ENCODE results near the gene CNGA3.
A peak's percentile ranks its signal among the peaks of the same experiment; 100 is the strongest.

CNGA3 gene

DNA sequence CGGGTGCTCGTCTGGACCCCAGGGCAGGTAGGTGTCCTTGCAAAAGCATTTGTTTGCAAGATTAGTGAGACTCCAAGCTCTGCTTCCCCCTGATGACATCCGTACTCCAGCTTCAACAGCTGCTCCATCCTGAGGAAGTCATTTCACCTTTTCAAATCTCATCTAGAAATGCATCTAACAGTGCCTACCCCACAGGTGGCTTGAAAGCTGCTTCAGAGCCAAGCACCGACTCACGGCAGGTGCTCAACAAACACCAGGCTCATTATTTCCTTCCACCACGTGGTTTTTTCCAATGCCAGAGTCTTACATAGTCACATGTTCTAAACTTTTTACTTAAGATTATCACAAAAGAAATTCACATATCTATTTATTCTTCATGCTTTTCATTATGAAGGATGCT lies 31.9 kb downstream of the CNGA3 start:
- no peak for DNase-seq (ENCODE audit: low spot score)

DNA sequence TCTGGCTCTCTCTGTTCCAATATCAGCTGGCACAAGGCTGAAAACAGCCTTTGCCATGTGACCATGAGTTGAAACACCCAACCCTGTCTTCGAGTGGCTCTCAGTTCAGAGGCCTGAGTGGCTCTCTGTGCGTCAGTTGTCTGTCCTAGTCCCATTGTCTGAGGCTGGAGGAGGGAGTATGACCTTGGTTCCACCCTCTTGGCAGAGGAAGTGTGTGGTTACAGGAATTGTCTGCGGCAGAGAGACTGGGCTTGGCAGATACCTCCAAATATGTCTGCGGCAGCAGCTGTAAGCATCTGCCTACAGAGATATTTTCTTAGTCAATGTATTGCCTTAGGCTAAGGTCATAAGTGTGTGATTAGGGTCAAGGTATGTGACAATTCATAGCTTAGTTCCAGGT lies 32.6 kb downstream of the CNGA3 start:
- DNase-seq (ENCODE audit: low spot score): no peak

DNA sequence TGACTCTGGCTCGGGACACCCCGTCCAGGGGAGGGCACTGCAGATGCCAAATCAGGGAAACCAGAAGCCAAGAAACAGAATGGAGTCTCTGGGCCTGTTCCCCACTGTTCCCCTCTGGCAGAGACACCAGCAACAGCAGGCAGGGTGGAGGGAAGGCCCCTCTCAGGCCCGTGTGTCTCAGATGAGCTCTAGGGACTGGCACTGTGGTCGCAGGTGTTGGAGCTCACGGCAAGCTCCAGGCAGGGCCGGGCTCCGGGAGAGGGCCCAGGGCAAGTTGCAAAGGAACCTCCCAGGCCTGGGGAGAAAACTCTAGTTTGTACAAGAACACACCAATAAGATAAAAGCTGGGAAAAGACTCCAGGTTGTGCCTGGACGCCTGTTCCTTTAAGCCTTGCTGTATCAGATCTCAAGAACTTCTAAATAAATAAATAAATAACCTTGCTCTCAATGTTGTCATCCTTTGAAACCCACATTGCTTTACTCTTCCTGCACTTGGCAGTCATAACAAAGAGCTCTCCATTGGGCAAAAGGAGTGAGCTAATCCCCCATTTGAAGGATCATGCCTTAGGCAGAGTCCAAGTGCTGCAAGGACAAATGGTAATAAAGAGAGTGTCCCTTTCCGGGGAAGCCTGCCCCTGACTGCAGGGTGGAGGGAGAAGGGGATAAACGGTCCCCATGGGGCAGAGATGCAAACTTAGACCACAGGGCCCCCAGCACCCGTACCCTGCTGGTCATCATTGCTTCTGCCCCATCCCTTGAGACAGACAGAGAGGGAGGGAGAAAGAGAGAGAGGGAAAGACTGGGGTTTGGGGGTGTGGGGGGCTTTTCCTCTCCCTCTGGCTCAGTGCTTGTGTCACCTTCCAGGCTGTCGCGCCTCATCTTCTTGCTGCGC lies 33.3 kb downstream of the CNGA3 start:
- DNase-seq (ENCODE audit: low spot score): no peak

DNA sequence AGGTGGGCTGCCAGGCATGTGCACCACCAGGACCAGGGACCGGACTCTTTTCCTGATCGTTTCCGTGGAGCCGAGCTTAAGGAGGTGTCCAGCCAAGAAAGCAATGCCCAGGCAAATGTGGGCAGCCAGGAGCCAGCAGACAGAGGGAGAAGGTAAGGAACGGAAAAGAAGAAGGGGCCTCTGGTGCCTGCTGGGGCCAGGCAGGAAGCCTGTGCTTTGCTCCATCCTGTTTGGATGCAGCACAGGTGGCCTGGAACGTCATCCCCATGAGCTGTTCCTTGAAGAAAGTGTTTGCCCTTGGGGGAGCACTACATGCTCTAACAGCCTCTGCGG lies 33.9 kb downstream of the CNGA3 start:
- DNase-seq (ENCODE audit: low spot score): no peak

DNA sequence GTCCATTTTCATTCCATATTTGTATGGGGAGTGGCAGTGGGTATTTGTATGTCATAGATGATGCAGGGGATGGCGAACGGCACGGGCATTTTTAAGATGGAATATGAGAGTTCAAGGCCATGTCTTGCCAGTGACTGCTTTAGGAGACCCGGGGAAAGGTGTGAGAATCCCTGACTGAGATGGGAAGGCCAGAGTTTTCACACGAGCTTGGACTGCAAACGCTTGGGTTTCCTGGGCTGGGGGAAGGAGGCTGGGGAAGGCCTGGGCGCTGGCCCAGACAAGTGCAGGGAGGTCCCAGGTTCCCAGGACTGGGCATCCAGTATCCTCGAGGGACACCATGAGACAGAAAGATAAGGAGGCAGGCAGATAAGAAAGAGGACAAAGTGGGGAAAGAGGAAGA lies 35.2 kb downstream of the CNGA3 start:
- no peak for DNase-seq (ENCODE audit: low spot score)

DNA sequence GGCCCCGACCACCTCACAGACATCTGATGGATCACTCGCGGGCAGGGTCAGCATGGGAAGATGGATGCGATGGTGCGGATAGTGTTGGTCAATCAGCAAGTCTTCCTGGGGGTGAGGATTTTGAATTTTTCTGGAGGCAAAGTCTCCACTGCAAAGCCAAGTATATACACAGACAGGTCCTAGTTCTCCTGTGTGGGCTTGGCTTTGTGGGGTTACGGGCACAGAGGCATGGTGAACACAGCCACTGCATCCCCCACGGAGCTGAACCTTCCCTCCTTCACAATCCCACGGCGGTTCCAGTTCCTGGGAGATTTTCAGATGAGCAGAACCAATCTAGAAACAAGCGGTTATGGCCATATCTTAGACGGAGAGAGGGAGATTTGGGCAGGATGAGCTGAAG lies 35.8 kb downstream of the CNGA3 start:
- no peak for DNase-seq (ENCODE audit: low spot score)

DNA sequence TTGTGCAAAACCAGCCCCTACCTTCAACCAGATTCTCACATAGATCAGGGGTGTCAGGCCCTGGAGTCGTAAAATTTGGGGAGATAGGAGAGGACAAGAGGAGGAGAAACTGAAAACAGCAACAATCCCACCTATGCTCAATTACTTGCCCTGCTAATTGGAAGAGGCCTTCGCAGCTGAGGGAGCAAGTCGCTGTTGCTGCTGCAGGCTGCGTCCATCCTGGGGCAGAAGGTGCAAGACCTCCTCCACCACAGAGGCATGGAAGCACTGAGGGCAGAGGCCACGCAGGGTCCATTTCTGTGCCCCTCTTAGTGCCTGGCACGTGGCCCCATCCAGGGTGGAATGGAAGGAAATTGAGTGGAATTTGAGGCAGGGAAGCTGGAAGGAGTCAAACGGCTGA lies 36.5 kb downstream of the CNGA3 start:
- DNase-seq (ENCODE audit: low spot score): no peak

DNA sequence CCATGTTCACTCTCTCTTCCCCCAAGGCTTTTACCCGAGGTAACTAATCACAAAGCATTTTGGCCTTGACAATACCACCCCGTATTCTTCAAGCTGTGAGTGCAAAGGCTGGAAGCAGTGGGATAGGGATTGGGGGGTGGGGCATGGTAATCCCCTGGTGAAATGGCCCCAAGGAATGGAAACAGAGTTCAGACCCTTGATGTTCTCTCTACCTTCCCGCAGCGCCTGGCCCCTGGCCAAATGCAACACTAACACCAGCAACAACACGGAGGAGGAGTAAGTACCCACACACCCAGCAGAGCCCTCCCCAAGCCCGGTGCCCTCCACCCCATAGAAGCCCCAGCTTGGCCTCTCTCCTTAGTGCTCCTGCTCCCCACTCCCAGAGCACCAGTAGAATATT lies 36.9 kb downstream of the CNGA3 start:
- no peak for DNase-seq (ENCODE audit: low spot score)

DNA sequence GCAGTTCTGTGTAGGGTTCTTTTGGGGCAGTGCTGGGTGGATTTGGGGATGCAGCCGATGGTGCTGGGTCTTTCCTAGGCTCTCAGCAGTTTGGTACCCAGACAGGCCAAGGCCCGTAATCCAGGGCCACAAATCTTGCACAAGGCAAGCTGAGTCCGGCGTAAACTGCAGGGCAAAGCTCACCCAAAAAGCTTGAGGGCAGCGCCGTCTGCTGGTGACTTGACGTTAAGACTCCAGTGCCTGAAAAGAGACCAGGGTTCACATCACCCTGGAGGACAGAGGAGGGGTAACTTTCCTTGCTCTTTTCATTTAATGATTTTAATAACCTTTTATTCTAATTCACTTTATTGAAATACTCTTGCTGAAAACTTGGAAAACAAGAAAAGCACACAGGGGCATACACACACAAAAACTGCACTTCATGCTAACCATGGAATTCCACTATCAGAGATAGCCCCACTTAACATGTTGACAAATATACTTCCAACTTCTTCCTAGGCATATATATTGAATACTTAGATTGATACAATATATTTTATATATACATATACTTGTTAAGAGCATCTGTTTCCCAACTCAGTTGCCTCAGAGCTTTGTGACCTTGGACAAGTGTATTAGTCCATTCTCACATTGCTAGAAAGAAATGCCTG lies 38.9 kb downstream of the CNGA3 start:
- DNase-seq (ENCODE audit: low spot score): peak; percentile 51

DNA sequence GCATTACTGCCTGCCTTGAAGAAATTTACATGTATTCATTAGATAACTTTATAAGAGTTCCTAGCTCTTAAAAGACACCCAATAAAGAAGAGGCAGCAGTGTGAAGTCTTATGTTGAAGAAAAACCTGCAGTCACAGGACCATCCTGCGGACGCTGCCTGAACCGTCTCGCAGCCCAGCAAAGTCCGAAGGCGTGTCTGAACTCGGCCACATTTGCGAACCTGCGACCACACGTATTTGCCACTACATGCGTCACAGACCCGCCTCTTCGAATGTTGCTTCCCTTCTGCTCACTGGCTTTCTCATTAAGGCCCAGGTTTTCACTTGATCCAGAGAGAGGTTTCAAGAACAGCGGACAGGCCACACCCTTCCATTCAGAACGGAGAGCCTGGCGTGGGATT lies 41.2 kb downstream of the CNGA3 start:
- DNase-seq (ENCODE audit: low spot score): no peak

DNA sequence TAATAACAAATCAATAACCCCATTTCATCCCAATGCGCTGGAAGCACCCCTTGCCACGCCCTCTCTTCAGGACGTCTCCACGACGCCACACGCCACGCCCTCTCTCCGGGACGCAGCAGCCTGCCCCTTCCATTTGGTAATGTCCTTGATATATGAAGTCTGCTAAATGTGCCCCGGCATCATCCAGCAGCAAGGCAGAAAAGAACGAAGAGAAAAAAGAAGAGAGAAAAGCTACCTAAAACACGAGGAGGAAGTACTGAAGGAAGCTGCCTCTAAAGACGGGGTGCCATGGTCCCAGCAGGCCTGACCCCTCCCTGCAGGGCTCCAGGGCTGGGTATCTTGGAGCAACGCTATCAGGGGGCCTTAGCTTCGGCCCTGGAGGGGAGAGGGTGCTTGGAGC lies 41.8 kb downstream of the CNGA3 start:
- no peak for DNase-seq (ENCODE audit: low spot score)

DNA sequence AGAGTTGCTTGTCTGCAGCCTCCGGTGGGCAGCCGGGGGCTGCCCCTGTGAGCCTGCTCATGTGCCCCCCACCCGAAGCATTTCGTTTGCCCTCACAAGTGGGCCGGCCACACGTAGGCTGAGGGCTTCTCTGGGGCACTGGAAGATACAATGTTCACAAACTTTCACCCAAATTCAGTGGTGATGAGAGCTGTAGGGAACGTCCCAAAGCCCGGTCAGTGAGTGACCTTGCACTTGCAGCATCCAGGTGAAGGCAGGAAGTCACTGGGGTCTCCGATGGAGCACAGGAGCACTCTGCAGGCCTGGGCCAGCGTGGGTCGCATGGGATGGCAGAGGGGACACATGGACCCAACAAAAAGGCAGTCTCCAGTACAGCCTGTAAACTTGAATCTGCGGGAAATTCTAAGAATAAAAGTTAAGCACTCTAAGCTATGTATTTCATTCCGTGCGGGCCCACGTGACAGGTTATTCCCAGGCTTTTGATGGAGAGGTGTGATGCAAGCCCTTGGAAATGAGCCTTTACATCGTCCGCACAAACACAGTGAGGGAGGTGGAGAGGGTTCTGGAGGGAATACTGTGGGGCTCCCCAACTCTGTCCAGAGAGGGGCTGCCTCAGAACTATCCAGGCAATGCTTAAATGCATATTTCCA lies 42.5 kb downstream of the CNGA3 start:
- no peak for DNase-seq (ENCODE audit: low spot score)

DNA sequence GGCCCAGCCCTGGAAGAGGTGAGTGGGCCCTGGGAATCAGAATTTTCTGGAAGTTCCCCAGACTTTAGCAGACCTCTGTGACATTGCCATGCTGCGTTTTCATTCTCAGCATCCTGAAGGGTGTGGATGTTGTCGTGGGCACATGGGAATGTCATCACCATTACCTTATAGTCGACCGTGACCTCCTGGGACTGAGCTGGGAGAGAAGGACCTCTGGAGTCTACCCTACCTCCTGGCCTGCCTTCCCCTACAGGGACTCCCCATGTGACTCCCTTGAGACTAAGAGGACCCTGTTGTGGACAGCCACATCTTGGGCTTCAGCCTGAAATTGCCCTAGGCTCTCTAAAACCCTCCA lies 43.0 kb downstream of the CNGA3 start:
- no peak for DNase-seq (ENCODE audit: low spot score)

DNA sequence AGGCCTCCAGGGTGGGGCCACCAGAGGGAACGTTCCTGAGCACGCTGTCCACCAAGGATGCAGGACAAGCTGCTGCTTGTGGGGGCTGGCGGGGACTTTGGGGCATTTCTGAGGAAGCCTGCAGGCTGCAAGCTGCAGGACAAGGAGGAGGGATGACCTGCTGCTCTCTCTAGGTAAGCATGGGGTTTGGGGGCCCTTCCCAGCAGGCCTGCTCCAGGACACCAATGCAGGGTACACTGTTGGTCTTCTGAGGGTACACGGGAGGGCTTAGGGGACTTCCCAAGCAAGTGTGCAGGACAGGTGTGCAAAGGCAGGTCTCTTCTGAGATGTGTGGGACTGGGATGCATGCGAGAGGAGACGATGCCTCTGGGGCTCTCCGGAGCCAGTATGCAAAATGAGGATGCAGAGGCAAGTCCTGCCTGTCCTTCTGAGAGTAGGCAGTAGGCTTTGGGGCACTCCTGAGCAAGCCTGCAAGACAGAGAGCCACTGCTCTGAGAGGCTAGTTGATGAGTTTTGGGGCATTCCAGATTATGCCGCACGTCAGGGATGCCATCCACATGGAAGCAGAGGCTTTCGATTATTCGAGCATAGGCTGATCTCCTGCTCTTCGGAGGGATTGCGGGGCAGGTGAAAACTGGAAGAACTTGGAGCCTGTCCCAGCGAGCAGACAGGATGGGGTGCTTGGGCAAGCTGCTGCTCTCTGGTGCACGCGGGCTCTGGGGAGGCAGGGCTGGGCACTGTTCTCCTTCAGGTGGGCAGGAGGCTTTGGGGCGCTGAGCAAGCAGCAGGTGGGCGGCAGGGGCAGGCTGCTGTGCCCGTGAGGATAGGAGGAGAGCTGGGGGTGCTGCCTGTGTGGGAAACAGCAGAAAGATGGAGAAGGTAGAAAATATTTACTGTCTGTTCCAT lies 44.6 kb downstream of the CNGA3 start:
- DNase-seq (ENCODE audit: low spot score): no peak

DNA sequence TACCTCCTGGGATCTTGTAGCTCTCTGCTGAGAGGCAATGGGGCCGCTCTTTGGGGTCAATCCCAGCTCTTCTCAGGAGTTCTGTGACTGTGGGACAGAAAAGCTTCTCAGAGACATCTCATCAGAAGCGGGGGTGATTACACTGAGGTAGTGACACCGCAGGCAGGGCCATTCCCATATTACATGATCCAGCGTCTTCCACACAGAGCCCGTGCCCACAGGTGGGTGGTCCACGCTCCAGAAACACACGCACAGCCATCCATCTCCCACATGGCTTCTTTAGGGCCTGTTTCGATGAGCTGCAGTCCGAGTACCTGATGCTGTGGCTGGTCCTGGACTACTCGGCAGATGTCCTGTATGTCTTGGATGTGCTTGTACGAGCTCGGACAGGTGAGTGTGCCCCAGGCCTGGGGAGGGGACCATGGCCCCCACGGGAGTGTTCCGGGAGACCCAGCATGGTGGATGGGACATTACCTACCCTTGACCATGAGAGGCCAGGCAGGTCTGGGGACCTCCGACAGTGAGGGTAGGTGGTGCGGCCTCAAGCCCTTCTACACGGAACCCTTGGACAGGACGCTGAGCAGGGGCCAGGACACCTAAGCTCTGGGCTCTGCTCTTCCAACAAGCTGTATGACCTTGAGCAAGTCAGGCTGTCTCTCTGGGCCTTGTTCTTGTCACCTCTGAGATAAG lies 45.5 kb downstream of the CNGA3 start:
- no peak for DNase-seq (ENCODE audit: low spot score)

DNA sequence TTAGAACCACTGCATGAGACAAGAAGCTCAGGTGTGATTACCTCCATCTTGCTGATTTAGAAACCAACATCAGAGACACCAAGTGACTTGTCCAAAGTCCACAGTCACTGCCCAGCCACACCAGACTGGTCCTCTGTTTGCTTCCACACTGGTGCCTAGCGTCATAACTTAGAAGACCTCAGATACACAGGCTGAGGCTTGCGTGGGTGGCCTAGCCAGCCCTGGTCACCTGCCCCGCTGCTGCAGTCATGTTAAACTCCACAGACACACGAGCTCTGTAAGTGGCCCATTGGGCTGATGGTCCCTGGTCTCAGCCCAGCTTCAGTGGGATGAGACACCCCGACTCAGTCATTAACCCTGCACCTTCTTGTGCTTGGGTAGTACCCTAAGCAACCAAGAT lies 47.1 kb downstream of the CNGA3 start:
- no peak for DNase-seq (ENCODE audit: low spot score)

DNA sequence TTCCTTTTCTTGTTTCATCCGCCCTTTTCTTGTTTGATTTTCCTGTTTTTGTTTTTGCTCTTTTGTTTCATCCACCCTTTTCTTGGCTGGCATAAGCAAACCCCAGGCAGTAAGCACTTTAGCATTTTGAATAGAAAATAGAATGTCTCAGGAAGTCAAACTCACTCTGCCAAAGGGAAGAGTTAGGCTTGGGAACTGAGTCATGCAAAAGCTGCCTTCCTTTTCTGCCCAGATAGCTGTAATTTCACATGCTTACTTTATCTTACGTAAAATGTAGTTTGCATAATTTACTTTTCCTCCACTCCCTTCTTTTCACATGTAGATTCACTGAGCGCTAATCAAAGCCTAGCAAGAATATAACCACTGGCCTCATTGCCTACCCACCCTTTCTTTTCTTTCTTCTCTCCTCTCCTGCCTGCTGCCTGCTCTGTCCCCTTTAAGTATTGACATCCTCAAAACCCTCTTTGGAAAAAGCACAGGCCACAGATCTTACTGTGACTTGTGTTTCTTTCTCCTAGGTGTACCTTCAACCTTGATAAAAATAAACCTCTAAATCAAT lies 48.4 kb downstream of the CNGA3 start:
- DNase-seq (ENCODE audit: low spot score): no peak

DNA sequence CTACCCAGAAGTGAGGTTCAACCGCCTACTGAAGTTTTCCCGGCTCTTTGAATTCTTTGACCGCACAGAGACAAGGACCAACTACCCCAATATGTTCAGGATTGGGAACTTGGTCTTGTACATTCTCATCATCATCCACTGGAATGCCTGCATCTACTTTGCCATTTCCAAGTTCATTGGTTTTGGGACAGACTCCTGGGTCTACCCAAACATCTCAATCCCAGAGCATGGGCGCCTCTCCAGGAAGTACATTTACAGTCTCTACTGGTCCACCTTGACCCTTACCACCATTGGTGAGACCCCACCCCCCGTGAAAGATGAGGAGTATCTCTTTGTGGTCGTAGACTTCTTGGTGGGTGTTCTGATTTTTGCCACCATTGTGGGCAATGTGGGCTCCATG lies 49.7 kb downstream of the CNGA3 start:
- DNase-seq (ENCODE audit: low spot score): no peak

DNA sequence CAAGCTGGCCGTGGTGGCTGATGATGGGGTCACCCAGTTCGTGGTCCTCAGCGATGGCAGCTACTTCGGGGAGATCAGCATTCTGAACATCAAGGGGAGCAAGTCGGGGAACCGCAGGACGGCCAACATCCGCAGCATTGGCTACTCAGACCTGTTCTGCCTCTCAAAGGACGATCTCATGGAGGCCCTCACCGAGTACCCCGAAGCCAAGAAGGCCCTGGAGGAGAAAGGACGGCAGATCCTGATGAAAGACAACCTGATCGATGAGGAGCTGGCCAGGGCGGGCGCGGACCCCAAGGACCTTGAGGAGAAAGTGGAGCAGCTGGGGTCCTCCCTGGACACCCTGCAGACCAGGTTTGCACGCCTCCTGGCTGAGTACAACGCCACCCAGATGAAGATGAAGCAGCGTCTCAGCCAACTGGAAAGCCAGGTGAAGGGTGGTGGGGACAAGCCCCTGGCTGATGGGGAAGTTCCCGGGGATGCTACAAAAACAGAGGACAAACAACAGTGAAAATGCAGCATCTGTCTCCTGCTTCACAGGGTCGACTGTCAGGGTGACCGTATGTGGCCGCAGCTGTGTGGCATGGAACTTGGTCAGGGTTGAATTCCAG lies 50.6 kb downstream of the CNGA3 start:
- DNase-seq (ENCODE audit: low spot score): no peak

DNA sequence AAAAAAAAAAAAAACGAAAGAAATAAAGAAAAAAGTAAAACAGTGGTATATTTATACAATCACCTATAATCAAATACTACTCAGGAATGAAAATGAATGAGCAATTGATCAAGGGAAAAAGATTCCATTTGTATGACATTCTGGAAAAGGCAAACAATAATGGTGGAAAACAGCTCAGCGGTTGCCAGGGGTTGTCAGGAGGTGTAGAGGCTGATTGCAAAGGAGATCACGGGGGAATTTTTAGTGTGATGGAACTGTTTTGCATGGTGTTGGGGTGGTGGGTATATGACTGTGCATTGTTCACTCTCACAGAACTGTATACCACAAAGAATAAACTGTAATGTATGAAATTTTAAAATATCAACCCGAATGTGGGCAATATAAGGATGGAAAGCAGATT lies 52.9 kb downstream of the CNGA3 start:
- no peak for DNase-seq (ENCODE audit: low spot score)

DNA sequence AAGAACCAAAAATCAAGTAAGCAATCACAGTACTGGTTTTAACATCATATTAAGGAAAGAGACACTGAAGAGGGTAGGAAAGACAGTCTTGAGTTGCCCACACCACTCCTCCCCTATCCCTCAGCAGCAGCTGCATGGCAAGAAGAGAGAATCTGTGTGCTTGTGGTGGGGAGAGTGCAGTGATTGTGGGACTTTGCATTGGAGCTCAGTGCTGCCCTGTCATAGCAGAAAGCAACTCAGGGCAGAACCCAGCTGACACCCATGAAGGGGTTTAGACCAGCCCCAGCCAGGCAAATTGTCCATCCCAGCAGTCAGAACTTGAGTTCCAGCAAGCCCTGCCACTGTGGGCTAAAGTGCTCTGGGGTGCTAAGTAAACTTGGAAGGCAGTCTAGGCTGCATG lies 57.6 kb downstream of the CNGA3 start:
- DNase-seq (ENCODE audit: low spot score): no peak
